ENCODE results near the gene SIK2.

SIK2 gene

GRCh38 chr11:111633756-111634362 lies 31.6 kb downstream of the SIK2 start:
- no peak for TF ChIP-seq CTCF (IDR thresholded peaks at IDR 0.05; ENCODE audit: low read depth, low read length, missing control alignments)
- no peak for DNase-seq (ENCODE audit: low read depth)
- H3K4me3 ChIP-seq (ENCODE audit: low read depth, low read length) = no peak overlapping the region

- H3K4me3 ChIP-seq (ENCODE audit: low read depth, low read length) = no peak overlapping the region
- no peak for DNase-seq (ENCODE audit: low read depth)
- no peak for TF ChIP-seq CTCF (IDR thresholded peaks at IDR 0.05; ENCODE audit: low read depth, low read length, missing control alignments)
Measured at GRCh38 chr11:111634981-111635705, 32.9 kb downstream of the SIK2 start.

GRCh38 chr11:111635706-111636045 lies 33.4 kb downstream of the SIK2 start:
- no peak overlapping the region for H3K4me3 ChIP-seq (ENCODE audit: low read depth, low read length)
- no peak for DNase-seq (ENCODE audit: low read depth)
- no peak for TF ChIP-seq CTCF (IDR thresholded peaks at IDR 0.05; ENCODE audit: low read depth, low read length, missing control alignments)

GRCh38 chr11:111637885-111638284 lies 35.6 kb downstream of the SIK2 start:
- no peak overlapping the region for H3K4me3 ChIP-seq (ENCODE audit: low read depth, low read length)
- no peak for DNase-seq (ENCODE audit: low read depth)
- no peak for TF ChIP-seq CTCF (IDR thresholded peaks at IDR 0.05; ENCODE audit: low read depth, low read length, missing control alignments)

- TF ChIP-seq CTCF (IDR thresholded peaks at IDR 0.05; ENCODE audit: low read depth, low read length, missing control alignments) = no peak
- no peak overlapping the region for H3K4me3 ChIP-seq (ENCODE audit: low read depth, low read length)
- no peak for DNase-seq (ENCODE audit: low read depth)
Measured at GRCh38 chr11:111639226-111639925, 37.1 kb downstream of the SIK2 start.

GRCh38 chr11:111641339-111642015 lies 39.2 kb downstream of the SIK2 start:
- DNase-seq (ENCODE audit: low read depth) = no peak
- H3K4me3 ChIP-seq (ENCODE audit: low read depth, low read length) = no peak overlapping the region
- TF ChIP-seq CTCF (IDR thresholded peaks at IDR 0.05; ENCODE audit: low read depth, low read length, missing control alignments) = no peak

Measured in GM12864 (cell line).